ENCODE results near the gene STX12.
"Not testable (repeated sequence)": the region's sequence is repeated elsewhere in the genome, so short reads cannot be mapped to it uniquely, and the experiment has no call there.

Gene STX12

DNA sequence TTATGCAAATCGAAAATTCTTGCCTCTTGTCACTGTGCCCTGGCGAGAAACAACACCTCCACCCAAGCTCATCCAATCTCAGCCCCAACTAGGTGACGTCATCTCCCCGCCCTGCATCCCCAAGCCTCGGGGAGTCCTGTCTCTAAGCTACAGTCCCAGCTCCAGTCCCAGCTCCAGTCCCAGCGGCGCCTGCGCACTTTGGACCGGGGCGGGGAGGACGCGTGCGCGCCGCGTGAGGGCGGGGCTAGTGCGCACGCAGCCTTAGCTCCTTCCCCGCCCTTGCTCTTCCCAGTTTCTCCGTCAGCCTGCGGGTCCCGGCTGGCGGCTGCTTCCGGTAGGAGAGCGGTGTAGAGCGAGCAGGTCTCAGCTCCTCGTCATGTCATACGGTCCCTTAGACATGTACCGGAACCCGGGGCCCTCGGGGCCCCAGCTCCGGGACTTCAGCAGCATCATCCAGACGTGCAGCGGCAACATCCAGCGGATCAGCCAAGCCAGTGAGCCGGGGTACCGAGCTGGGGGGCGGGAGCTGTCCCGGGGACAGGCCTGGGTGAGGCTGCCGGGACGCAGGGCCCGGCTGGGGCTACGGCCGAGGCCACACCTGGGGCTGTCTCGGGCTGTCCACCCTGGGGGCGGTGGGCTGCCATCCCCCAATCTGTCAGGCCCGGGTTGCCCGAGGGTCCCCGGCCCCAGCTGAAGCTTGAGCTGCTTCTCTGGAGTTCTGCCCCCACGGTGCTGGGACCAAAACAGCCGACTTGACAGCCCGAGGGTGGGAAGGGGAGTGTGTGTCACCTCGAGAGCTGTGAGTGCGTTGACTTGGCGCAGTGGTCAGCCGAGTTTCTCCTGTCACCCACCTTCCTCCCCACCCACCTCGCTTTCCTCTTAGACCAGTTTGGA is at the start of gene STX12:
TSS of gene STX12 (plus strand) at position 288 of the 894 bp plus-strand sequence. CDS start at position 377, 89 bp downstream.
- peak; percentile 100 for DNase-seq

DNA sequence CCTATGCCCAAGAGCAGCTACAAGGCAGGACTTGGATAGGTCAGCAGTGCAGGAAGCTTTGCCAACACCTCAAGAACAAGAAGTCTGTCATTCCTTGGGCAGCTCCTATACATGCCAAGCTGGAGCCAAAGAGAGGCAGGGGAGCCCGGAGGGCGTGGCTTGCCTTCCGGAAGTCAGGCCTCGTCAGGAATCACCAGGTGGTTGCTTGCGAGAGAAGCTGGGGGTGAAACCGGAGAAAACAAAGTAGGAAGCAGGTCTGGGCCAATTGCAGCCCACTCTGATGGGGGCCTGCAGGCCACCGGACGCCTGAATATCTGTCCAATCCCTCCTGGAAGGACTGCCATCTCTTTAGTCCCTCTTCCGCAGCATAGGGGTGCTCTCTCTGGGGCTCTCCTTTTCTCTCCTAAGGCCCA is 48.1 kb upstream of the STX12 start:
- peak; percentile 40 for DNase-seq

DNA sequence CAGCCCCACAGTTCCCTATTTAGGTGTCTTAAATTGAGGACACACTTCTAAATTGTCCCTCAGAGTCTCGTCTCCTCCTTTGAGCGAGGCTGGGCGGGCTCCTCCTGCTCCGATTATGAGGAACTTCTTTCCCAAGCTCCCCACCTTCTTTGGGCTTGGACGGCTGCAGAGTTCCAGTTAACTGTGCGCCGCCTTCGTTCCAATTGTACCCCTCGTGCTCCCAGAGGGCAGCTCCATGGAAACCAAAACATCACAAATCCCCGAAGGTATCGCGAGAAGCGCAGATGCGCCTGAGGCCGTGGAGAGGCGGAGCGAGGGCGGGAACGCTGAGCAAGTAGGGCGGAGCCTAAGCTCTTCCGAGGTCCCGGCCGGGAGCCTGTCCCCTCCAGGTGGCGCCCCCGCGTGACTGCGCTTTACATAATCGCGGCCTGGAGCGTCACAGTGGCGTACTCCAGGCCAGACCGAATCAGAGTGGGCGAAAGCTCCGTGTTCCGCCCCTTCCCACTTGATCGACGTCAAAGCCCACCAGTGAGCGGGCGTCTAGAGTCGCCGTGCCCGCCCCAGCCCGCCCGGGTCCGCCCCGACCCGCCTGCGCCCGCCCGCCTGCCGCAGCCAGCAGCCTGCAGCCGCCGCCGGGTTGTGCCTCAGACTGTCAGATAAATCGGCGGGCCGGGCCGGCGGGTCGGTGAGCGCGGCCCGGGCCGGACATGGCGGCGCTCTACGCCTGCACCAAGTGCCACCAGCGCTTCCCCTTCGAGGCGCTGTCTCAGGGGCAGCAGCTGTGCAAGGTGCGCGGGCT is 47.4 kb upstream of the STX12 start, which contains the start of gene FAM76A:
TSS of gene FAM76A (plus strand) at position 588 of the 799 bp plus-strand sequence. CDS start at position 708, 120 bp downstream.
- DNase-seq: peak; percentile 100

- no peak for DNase-seq
These were observed 46.6 kb upstream of the STX12 start for GRCh38 chr1:27726173-27727044.

DNA sequence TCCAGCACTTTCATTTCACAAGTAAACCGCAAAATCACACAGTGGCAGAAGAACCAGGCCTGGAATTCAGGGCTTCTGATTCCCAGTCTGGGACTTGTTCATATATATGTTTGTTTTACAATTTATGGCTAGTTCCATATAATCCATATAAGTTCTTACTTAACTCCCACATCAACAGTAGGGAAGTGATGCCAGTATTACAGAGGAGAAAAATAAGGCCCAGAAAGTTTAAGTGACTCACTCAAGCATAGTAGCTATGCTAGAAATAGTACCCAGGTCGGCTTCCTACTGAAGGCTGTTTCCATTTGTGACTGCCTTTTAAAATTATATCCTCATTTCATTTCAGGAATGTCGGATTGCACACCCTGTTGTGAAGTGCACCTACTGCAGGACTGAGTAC is 45.9 kb upstream of the STX12 start:
- peak; percentile 3 for DNase-seq

GRCh38 chr1:27736252-27736651 is 36.8 kb upstream of the STX12 start:
- DNase-seq: no peak

GRCh38 chr1:27741121-27741520 is 31.9 kb upstream of the STX12 start:
- no peak for DNase-seq

- DNase-seq: no peak
These were observed 28.5 kb upstream of the STX12 start for GRCh38 chr1:27744556-27744955.

DNA sequence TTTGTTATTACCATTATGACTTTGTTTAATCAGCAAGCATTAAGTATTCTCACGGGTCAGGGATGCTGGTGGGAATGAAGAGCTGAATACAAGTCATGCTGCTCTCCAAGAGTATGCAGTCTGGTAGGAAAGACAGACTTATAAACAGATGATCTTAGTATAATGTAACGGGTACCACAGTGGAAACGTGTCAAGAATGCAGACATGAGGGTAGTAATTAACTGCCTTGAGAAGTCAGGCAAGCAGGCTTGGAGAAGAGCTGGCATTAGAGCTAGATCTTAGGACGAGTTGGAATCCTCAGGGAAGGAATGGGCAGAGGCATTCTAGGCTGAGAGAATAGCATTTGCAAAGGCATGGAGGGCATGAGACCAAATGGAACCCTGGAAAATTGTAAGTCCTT is 27.6 kb upstream of the STX12 start:
- DNase-seq: no peak

DNA sequence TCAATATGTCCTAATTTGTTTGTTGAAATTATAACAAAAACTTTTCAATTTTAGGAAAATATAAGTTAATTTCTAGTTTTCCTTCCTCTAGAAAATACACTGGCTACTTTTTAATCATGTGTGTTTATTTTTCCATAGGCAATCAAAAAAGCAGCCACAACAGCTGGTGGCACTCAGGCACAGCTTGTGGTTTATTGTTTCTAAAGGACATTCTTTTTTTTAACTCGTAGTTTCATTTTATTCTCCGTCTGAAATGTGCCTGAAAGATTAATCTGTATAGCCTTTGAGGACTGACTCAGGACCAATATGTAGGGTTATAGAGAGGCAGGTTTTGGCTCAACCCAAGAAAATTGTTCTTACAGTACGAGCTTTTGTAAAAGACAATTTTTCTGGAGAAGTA is 20.7 kb upstream of the STX12 start:
- DNase-seq: no peak

DNA sequence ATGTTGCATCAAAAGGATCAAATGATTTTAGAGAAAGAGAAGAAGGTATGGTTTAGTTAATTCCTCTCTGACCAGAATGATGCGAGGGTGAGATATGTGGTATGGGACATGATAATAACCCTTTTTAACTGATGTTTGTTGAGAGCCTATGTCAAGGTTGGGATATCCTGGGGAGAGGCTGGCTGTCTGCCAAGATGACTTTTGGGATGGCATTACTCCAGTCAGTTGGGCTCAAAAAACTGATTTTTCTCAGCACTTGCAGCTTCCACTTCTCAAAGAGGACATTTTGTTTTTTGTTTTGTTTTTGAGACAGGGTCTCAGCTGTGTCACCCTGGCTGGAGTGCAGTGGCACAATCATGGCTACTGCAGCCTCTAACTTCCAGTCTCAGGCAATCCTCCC is 17.7 kb upstream of the STX12 start:
- DNase-seq: no peak

GRCh38 chr1:27755865-27756264 is 17.2 kb upstream of the STX12 start:
- no peak for DNase-seq

DNA sequence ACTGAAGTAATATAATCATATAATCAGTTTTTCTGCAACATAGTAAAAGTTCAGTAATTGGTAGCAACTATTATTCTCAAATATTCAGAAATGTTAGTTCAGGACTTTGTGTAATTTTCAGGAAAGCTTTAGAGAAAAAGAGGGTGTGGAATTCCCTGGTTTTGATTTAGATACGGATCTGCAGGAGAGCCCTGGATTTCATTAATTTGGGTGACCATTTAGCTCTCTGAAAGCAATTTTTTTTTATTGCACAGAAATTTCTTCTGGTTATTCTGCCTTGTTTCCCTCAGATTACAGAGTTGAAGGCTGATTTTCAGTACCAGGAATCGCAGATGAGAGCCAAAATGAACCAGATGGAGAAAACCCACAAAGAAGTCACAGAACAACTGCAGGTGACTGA is 13.8 kb upstream of the STX12 start:
- DNase-seq: no peak

- no peak for DNase-seq
These were observed 12.6 kb upstream of the STX12 start for GRCh38 chr1:27760426-27760825.

- no peak for DNase-seq
These were observed 11.0 kb upstream of the STX12 start for GRCh38 chr1:27762033-27762432.

- no peak for DNase-seq
These were observed 9.7 kb upstream of the STX12 start for GRCh38 chr1:27763358-27763757.

- DNase-seq: no peak
These were observed 2.7 kb upstream of the STX12 start for GRCh38 chr1:27770293-27770830.

GRCh38 chr1:27772036-27772931 is 735 bp upstream of the STX12 start:
- no peak for DNase-seq

- peak; percentile 49 for DNase-seq
These were observed 917 bp downstream of the STX12 start for GRCh38 chr1:27773826-27774445.

DNA sequence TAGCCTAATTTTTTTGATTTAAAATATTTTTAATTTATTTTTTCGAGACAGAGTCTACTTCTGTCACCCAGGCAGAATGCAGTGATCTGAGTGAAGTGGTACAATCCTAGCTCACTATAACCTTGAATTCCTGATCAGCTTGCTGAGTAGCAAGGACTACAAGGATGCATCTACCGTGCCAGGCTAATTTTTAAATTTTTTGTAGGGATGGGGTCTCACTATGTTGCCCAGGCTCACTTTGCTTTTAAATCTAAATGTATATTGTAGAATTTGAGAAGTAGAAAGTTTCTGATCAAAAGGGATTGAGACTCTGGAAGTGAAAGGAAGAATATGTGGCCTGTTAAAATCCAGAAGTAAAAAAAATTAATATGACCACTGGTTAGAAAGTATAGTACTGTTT is 1.6 kb downstream of the STX12 start:
- DNase-seq: no peak

- not testable (repeated sequence) for DNase-seq
These were observed 2.3 kb downstream of the STX12 start for GRCh38 chr1:27775336-27775735.

All from CD4-positive, alpha-beta T cell treated with Interleukin-10 for 1 hour (primary cell).